Coronary artery (tissue), 2 donors: ENCODE measurements around the gene SLC37A4.

Experiments
- DNase-seq: peaks from one replicate; pipeline ENCODE4 v3.0.0-alpha.2; 2017; ENCODE audit warnings: low spot score
- H3K27ac ChIP-seq, 2 donors: fragments of 200-600 bp; sonication (generic); one replicate each; pipeline ENCODE4 v1.5.1; 2016 to 2019
- H3K4me3 ChIP-seq: fragments of 200-600 bp; sonication (generic); 2 replicates; pipeline ENCODE4 v1.5.1; 2016; ENCODE audit warnings: mild to moderate bottlenecking, moderate library complexity
- TF ChIP-seq, protein P1 (sequence below): fragments of 200-600 bp; sonication (generic); IDR thresholded peaks from one replicate; pipeline ENCODE4 v1.5.1; 2019; ENCODE audit warnings: antibody characterized with exemption

Gene SLC37A4

DNA sequence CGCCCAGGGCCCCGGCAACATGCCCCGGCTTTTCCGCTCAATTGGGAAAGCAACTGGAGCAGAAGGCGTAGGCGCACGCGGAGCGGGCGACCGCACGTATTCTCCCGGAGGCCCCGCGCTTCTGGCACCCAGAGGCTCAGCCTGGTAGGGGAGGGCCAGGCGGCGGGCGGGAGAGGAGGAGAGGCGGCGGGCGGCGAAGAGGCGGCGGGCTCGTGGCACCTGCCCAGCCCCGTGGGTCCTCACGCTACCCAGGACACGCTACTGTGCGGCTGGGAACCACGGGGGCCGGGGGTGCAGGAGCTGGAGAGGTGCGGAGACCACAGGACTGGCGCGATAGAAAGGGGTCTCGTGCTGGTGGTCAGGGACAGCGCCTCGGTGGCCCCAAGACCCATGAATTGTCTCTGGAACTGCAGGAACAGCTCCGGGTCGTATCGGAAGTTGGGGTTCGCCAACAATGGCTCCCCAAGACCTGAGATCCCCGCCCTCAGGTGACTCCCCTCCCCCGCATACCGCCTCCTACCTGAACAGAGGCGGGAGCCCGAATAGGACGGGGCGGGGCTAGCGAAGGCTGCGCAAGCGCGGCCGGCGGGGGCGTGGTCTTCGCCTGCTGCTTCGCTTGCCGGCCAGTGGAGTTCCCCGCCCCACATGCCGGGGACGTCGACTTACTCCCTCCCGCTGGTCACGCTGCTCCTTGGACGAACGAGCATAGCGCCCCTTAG, at the start of gene SLC37A4:
SLC37A4 (minus strand) TSS at position 549 of the 719 bp plus-strand sequence.
- DNase-seq: peak; percentile 97
- Histone ChIP-seq H3K27ac (peak within 1 kb of the TSS; percentile 49 to 85), H3K4me3 (peak within 1 kb of the TSS; percentile 88)
- TF ChIP-seq, protein P1, sequence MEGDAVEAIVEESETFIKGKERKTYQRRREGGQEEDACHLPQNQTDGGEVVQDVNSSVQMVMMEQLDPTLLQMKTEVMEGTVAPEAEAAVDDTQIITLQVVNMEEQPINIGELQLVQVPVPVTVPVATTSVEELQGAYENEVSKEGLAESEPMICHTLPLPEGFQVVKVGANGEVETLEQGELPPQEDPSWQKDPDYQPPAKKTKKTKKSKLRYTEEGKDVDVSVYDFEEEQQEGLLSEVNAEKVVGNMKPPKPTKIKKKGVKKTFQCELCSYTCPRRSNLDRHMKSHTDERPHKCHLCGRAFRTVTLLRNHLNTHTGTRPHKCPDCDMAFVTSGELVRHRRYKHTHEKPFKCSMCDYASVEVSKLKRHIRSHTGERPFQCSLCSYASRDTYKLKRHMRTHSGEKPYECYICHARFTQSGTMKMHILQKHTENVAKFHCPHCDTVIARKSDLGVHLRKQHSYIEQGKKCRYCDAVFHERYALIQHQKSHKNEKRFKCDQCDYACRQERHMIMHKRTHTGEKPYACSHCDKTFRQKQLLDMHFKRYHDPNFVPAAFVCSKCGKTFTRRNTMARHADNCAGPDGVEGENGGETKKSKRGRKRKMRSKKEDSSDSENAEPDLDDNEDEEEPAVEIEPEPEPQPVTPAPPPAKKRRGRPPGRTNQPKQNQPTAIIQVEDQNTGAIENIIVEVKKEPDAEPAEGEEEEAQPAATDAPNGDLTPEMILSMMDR: peak; percentile 82

GRCh38 chr11:119078675-119079420, 48.2 kb upstream of the SLC37A4 start:
- no peak for DNase-seq
- H3K27ac ChIP-seq: no peak overlapping the region

GRCh38 chr11:119077839-119078238, 47.2 kb upstream of the SLC37A4 start:
- TF ChIP-seq, protein P1: no peak
- Histone ChIP-seq H3K27ac (no peak overlapping the region), H3K4me3 (no peak overlapping the region)
- no peak for DNase-seq

More at GRCh38 chr11:119078675-119079420, 48.2 kb upstream of the SLC37A4 start:
- TF ChIP-seq, protein P1: no peak
- H3K4me3 ChIP-seq: no peak overlapping the region

GRCh38 chr11:119067371-119068222, 36.9 kb upstream of the SLC37A4 start, which contains the start of gene VPS11:
Gene VPS11, plus strand, starts transcription at chr11:119067818. Its CDS starts 6 bp downstream, at chr11:119067824.
- TF ChIP-seq, protein P1: no peak
- Histone ChIP-seq H3K4me3 (peak within 1 kb of the TSS; percentile 78), H3K27ac (peak within 1 kb of the TSS; percentile 87 to 92)
- peak; percentile 97 for DNase-seq

- Histone ChIP-seq H3K4me3 (no peak overlapping the region), H3K27ac (no peak overlapping the region)
- TF ChIP-seq, protein P1: no peak
- no peak for DNase-seq
Observed at GRCh38 chr11:119065369-119065768, 34.7 kb upstream of the SLC37A4 start.

- Histone ChIP-seq H3K27ac (peak overlapping the region in 1 of 2 donors; percentile 53), H3K4me3 (no peak overlapping the region)
- no peak for DNase-seq
- TF ChIP-seq, protein P1: no peak
Observed at GRCh38 chr11:119062779-119063178, 32.1 kb upstream of the SLC37A4 start.
